ENCODE data around the gene DNMT3L. TPM values are rescaled to one million over a fixed set of nuclear protein-coding genes. Genes with fewer than 3 reads are reported as not detected.
A peak's percentile ranks its signal among the peaks of the same experiment; 100 is the strongest.

Gene DNMT3L
- total RNA-seq, 6 experiments from 2014 or later, result not detected

- no peak overlapping the region for H3K4me3 Mint-ChIP-seq
- H3K27me3 Mint-ChIP-seq (ENCODE audit: insufficient read depth), result peaks cover 3% of the 10 kb centered on the region
- H3K36me3 Mint-ChIP-seq (ENCODE audit: low read depth), result no peaks in the 10 kb centered on the region
- no peak overlapping the region for H3K27ac Mint-ChIP-seq
- no peak for DNase-seq
- H3K9me3 Mint-ChIP-seq, result no peaks in the 10 kb centered on the region
- no peak for TF ChIP-seq CTCF (IDR thresholded peaks at IDR 0.05)
- peaks cover 14% of the 10 kb centered on the region for H3K4me1 Mint-ChIP-seq (ENCODE audit: low read depth)
Measured at GRCh38 chr21:44296916-44297315, 35.2 kb upstream of the DNMT3L start.

- Mint-ChIP-seq H3K36me3 (ENCODE audit: low read depth) (no peaks in the 10 kb centered on the region), H3K9me3 (no peaks in the 10 kb centered on the region), H3K27me3 (ENCODE audit: insufficient read depth) (peaks cover 3% of the 10 kb centered on the region), H3K27ac (no peak overlapping the region), H3K4me3 (no peak overlapping the region), H3K4me1 (ENCODE audit: low read depth) (peaks cover 10% of the 10 kb centered on the region)
- DNase-seq, result no peak
- no peak for TF ChIP-seq CTCF (IDR thresholded peaks at IDR 0.05)
Measured at GRCh38 chr21:44296103-44296519, 34.4 kb upstream of the DNMT3L start.

- peaks cover 6% of the 10 kb centered on the region; the same call in 1 of the 2 replicates for H3K4me1 Mint-ChIP-seq (ENCODE audit: low read depth)
- DNase-seq, result no peak
- no peak overlapping the region for H3K27ac Mint-ChIP-seq
- no peak overlapping the region for H3K4me3 Mint-ChIP-seq
- no peak for TF ChIP-seq CTCF (IDR thresholded peaks at IDR 0.05)
- H3K9me3 Mint-ChIP-seq, result no peaks in the 10 kb centered on the region
- peaks cover under 1% of the 10 kb centered on the region for H3K27me3 Mint-ChIP-seq (ENCODE audit: insufficient read depth)
- H3K36me3 Mint-ChIP-seq (ENCODE audit: low read depth), result no peaks in the 10 kb centered on the region
Measured at GRCh38 chr21:44295646-44296045, 33.9 kb upstream of the DNMT3L start.

- Mint-ChIP-seq H3K4me3 (no peak overlapping the region), H3K36me3 (ENCODE audit: low read depth) (no peaks in the 10 kb centered on the region), H3K9me3 (no peaks in the 10 kb centered on the region), H3K4me1 (ENCODE audit: low read depth) (peaks cover 5% of the 10 kb centered on the region; the same call in 1 of the 2 replicates), H3K27ac (no peak overlapping the region), H3K27me3 (ENCODE audit: insufficient read depth) (peaks cover 2% of the 10 kb centered on the region; the same call in 1 of the 2 replicates)
- TF ChIP-seq CTCF (IDR thresholded peaks at IDR 0.05), result no peak
- DNase-seq, result no peak
Measured at GRCh38 chr21:44295163-44295573, 33.5 kb upstream of the DNMT3L start.

GRCh38 chr21:44294391-44295162 is 32.9 kb upstream of the DNMT3L start:
- peaks cover 5% of the 10 kb centered on the region; the same call in 1 of the 2 replicates for H3K4me1 Mint-ChIP-seq (ENCODE audit: low read depth)
- H3K27ac Mint-ChIP-seq, result no peak overlapping the region
- DNase-seq, result peak; percentile 8
- H3K4me3 Mint-ChIP-seq, result no peak overlapping the region
- peaks cover 3% of the 10 kb centered on the region; the same call in 1 of the 2 replicates for H3K27me3 Mint-ChIP-seq (ENCODE audit: insufficient read depth)
- no peaks in the 10 kb centered on the region for H3K9me3 Mint-ChIP-seq
- no peak for TF ChIP-seq CTCF (IDR thresholded peaks at IDR 0.05)
- no peaks in the 10 kb centered on the region for H3K36me3 Mint-ChIP-seq (ENCODE audit: low read depth)
